ENCODE data around the gene TNFSF10. TPM values are rescaled to one million over a fixed set of nuclear protein-coding genes. Genes with fewer than 3 reads are reported as not detected.
"Not testable (repeated sequence)": the region's sequence is repeated elsewhere in the genome, so short reads cannot be mapped to it uniquely, and the experiment has no call there.

Gene TNFSF10
- total RNA-seq, 1 donor from 2014 or later: 17.3 TPM

DNA sequence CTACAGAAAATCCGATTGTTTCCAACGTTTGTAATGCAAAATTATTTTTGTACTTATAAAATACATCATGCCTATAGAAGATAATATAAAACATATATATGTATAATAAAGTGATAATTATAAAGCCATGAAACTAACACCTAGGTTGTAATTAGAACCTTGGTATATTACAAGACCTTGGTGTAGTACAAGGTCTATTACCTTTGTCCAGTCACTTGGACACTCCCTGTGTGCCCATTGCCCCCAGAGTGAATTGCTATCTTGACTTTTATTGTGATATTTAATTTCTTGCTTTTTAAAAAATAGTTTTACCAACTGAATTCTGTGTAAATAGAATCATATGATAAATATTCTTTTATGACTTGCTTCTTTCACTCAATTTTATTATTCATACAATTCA, 20.7 kb upstream of the TNFSF10 start:
- DNase-seq: no peak

DNA sequence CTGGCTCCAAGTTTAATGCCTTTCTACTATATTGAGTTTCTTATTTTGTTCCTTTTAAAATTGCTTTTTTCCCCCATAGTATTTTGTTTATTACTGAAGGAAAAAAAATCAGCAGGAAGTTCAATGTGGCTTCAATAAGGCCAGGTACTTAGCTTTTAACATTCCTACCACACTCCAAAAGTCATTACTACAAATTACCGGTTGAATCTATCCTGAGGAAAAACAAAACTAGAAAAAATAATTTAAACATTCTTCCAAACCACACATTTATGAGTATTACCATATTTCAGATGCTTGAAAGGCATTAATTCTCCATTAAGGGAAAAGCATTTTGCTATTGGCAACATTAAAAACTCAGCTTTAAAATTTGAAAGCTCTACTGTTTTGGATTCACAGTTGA, 20.2 kb upstream of the TNFSF10 start:
- DNase-seq: no peak

DNA sequence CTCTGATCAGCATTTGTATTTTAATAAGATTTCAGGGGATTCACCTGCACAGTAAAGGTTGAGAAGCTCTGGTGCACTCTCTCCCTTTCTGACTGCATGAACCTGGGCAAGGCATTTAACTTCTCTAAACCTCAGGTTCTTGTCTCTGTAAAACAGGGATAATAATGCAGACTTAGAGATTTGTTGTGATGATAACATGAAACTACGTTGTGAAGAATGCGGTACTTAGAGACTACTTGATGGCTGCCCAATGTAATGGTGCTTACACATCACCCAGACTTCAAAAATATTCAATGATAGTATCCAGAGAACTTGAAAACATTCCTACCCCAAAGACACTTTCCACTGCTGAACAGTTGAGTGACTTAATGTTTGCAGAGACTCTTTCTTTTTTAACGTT, 19.8 kb upstream of the TNFSF10 start:
- no peak for DNase-seq

DNA sequence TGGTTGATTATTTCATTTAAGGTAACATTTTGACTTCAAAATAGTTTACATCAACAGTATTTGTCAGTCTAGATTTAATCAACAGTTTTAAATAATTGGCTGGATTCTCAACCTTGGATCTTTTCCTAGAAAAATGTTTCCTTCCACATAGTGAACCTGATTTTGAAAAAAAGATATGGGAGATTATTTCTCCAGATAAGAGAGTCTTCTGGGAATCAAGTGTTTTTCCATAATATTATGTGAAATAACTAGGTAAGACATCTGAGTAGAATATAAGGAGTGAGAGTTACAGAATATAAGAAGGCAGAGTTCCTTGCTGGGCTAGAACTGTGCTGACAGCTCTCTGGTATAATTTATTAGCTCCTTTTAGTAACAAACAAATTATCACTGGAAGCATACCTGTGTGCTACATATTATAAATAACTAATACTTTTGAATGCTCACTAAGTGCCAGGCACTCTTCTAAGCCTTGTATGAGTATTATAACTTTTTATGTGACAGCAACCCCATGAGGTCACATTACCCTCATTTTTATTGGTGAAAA, 18.8 kb upstream of the TNFSF10 start:
- no peak for DNase-seq

DNA sequence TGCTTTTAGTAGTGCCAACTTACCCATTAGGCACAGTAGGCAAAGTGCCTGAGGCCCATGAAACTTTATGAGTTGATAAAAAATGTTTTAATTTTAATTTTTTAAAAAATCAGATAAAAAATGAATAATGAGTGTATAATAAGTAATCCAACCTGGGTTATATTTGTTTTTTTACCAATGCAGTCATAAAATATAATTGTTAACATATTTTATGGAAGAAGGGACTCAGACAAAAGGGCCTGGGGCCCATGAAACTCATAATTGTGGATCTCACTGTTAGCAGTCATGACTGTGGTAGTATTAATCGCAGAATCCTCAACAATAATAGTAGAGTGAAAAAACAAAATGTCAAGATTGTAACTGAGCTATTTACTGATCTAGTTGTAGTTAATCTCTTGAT, 16.8 kb upstream of the TNFSF10 start:
- no peak for DNase-seq

DNA sequence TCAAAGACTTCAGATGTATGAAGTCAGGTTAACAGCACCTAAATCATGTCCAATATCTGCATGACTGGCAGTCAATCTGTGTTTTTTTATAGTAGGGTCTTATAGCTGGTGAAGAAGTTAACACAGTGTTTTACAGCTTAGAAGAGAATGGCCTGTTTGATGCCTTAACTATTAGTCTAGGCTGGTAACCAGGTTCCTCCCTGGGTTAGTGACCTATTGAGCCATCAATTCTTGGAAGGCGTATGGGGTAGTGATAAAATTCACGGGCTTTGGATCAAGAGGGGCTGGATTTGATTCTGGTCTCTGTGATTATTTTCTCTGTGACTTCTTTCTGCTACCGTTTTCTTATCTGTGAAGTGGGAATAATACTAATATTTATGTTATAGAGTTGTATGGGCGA, 16.0 kb upstream of the TNFSF10 start:
- DNase-seq: no peak

DNA sequence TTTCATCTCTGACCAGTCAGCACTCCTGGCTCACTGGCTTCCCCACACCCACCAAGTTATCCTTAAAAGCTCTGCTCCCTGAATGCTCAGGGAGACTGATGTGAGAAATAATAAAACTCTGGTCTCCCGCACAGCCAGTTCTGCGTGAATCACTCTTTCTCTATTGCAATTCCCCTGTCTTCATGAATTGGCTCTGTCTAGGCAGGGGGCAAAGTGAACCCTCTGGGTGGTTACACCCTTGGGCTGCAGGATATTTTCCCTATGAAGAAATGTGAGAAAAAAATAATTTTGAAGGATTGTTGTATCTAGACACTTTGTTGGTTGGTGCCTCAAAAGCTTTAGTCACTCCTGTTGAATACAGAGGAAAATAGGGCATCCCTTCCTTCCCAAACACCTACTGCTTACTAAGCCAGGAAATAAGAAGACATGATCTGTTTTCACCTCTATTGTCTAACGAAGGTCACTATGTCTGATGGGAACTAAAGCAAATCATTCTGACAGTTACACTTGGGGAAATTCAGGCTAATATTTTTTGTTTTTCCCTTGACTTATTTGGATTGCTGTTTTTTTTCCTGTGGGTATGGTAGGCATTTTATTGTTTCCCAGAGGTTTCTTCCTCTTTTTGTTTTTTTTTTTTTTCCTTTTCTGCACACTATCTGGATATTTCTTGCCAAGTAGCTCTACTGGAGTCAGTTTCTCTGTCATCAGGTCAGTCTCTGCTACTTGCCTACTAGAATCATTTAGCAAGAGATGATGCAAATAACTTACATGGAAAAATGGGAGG, 15.3 kb upstream of the TNFSF10 start:
- no peak for DNase-seq

DNA sequence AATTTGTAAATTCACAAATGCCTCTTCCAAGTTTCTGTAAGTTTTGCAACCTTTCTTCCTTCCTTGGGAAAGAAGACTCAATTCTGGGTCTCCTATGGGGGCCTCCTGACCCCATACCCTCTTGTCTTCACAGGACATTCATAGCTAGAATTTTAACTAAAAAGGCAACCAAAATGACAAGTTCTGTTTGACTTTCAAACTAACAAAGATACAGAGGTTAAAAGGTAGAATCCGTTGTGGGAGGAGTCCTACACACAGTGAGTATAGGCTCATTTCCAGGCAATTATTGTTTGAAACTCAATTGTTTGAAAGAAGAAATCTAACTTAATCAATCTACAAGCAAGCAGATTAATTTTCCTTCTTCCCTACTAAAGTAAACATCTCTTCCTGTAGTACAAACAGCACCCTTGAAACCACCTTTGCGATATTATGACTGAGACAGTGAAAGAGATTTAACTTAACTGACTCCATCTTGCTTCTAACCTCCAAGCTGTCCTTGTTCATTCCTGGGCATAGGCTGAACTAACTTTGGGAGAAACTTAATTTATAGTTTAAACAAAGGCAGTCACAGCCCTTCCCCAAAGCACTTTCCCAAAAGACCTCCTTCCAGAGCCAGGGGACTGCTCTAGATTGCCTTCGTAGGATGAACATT, 14.4 kb upstream of the TNFSF10 start:
- DNase-seq: no peak

DNA sequence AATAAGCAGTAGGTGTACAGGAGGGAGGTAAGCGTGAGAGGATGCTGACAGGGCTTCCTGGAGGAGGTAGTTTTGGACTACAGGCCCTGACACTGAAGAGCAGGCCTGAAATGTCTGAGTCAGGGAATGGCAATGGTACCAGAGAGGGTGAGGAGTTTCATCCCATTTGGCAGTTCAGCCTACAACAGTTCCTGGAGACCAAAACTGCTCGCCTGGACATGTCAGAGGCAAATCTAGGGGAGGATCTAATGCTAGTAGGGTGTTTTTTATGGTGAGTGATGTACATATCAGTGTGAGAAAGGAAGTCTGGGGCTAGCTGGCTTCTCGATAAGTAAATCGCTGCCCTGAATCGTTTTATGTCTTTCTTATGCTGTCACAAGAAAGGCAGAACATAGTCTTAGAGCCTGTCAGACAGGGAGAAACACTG, 13.8 kb upstream of the TNFSF10 start:
- DNase-seq: no peak

DNA sequence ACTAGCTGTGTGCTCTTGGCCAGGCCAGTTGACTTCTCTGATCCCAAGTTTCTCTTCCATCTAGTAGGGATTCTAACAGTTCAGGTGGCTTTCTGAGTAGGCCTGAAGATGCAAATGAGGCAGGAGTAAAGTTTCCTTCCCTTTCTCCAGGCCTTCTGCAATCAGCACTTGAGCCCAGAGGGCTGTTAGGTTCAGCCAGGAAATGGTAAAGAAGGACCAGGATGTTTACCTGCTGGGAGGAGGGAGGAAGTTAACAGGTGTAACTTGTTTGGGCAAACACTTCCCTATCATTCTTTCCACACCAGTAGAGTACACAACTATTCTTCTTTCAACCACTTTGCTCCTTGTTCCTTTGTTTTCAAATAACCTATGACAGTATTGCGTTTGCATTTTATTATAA, 13.3 kb upstream of the TNFSF10 start:
- no peak for DNase-seq

DNA sequence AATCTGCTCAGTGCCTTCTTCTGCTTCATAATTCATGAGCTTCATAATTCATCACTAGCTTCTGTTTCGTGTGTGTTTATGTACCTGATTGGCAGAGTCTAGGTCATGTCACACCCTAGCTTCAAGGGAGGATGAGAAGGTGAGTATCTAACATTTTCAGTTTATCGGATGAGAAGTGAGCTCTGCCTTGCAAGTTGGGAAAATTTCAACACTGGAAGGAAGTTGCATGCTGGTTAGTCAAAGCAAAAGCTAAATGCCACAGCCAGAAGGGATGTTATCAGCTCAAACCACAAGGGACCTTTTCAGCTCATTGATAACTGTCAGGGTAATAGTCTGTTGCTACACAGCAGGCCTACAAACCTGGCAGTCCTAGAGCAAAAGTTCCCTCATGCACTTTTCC, 7.3 kb upstream of the TNFSF10 start:
- no peak for DNase-seq

DNA sequence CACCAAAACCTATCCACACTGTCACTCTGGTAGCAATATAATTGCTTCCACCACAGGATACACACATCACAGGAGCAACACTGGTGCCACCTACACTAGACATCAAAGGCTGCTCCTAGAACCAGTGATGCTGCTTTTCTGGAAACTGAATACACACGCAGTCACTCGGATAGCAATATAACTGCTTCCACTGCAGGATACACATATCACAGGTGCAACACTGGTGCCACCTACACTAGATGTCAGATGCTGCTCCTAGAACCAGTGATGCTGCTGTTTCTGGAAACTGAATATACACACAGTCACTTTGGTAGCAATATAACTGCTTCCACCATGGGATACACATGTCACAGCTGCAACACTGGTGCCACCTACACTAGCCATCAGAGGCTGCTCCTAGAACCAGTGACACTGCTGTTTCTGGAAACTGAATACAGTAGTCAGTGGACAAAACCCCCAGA, 6.9 kb upstream of the TNFSF10 start:
- DNase-seq: no peak

DNA sequence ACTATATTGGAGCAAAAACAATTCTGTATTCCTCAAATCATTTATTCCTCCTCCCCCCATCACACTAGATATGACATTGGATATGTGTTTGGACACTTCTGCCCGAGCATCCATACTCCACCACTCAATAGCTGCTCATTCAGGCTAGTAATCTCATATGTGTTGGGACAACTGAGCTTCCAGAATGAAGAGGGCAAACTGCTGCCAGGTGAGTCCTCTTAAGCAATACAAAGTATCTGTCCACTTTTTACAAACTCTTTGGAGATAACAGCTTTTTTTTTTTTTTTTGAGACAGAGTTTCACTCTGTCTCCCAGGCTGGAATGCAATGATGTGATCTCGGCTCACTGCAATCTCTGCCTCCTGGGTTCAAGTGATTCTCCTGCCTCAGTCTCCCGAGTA, 5.4 kb upstream of the TNFSF10 start:
- DNase-seq: no peak

DNA sequence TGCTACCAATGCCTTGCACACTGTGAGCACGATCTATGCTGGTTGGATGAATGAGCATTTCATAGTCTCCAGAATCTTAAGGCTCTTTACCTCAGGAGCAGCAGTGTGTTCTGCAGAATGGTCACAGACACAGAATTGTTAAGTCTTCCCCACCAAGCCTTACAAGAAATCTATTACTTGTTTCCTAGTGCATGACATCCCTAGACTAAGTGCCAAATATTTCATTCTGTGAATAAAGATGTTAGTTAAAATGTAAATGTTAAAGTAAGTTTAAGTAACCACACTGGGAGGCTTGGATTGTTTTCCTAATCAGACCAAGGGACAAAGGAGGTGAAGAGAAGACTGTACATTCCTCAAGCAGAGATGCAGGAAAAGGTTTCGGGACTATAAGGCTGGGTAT, 4.1 kb upstream of the TNFSF10 start:
- DNase-seq: no peak

DNA sequence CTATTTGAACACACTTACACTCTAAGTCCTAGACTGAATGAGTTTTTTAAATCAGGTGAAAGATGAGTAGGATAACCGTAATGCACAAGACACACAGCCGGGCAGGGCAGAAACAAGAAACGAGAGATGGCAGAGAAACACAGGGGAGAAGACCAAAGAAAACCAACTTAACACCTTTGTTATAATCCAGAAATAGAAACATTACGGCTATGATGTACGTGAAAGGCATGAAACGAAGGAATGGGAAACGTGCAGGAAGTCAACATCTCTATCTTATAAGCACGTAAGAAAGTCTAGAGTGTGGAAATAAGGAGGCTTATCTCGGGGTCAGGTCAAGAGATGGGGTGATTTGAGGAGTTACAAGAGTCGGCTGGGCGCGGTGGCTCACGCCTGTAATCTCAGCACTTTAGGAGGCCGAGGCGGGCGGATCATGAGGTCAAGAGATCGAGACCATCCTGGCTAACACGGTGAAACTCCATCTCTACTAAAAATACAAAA, 1.9 kb upstream of the TNFSF10 start:
- no peak for DNase-seq

DNA sequence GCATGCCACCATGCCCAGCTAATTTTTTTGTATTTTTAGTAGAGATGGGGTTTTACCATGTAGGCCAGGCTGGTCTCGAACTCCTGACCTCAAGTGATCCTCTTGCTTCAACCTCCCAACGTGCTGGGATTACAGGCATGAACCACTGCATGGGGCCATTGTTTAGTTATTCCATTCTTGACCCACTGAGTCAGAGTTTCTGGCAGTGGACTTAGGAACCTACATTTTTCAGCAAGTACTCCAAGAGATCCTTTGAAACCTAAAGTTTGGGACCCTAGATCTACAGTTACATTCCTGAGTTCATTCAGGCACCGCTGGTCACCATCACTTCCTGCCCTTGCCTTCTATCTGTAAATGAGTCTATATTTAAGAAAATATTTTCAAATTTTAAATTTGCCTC, 1.4 kb upstream of the TNFSF10 start:
- DNase-seq: no peak

DNA sequence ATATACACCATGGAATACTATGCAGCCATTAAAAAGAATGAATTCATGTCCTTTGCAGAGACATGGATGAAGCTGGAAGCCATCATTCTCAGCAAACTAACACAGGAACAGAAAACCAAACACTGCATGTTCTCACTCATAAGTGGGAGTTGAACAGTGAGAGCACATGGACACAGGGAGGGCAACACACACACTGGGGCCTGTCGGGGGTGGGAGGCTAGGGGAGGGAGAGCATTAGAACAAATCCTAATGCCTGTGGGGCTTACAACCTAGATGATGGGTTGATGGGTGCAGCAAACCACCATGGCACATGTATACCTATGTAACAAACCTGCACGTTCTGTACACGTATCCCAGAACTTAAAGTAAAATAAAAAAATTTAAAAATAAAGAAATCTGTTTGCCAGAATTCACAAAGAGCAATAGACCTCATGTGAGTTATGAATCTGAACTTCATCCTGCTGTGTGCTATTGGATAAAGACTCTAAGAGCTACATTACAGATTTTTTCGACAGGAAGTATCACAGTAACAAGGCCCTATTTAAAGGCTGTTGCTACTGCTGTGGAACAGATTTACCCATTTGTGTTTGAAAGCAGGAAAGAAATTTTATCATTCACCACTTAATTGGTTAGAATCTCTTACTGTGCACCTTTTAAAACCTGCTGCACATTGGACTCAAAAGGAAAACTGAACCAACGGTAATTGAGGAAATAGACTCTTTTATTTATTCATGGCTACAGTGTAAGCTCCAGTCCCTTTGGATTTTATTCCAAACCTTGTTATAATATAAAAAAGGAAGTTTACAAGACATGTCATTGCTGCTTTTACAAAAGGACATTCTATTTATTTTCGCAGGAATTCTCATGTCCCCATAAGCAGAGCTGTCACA, 1.1 kb downstream of the TNFSF10 start:
- not testable (repeated sequence) for DNase-seq

DNA sequence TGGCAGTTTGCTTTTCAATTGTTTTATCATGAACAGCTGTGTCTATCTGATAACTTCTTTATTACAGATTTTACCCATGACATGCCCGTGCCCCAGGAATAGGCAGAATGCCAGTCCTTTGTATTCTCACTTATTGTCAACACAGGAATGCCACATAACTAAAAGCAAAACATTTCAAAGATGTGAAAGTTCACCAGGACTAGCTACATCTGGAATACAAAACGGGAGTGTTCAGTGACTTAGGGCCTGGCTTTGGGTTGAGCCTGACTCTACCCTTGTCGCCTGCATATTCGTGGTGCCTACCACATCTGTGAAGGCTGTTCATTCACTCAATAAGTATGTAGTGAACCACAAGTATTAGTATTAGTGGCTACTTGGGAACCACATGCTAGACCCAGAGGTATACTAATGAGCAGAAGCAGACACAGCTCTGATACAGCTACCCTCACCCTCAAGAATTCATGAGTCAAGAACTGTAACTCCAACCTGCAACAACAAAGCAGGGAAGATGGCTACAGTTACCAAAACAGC, 2.9 kb downstream of the TNFSF10 start:
- DNase-seq: no peak

DNA sequence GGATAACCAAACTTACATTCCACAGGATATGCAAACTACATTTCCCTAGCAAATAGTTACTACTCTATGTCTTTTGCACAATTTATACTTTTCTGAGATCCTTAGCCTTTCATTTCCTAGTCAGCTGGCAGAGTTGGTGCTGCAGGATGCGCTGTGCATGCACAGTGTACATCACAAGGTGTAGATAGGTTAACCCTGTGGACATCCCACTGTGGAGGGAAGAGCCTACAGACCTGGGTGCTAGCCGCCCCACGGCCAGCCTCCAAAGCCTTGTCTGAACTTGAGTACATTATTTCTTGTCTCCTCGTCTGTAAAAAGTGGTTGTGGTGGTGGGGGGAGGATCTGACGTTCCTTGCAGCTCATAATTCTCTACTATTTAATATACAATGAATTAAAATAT, 3.5 kb downstream of the TNFSF10 start:
- no peak for DNase-seq

DNA sequence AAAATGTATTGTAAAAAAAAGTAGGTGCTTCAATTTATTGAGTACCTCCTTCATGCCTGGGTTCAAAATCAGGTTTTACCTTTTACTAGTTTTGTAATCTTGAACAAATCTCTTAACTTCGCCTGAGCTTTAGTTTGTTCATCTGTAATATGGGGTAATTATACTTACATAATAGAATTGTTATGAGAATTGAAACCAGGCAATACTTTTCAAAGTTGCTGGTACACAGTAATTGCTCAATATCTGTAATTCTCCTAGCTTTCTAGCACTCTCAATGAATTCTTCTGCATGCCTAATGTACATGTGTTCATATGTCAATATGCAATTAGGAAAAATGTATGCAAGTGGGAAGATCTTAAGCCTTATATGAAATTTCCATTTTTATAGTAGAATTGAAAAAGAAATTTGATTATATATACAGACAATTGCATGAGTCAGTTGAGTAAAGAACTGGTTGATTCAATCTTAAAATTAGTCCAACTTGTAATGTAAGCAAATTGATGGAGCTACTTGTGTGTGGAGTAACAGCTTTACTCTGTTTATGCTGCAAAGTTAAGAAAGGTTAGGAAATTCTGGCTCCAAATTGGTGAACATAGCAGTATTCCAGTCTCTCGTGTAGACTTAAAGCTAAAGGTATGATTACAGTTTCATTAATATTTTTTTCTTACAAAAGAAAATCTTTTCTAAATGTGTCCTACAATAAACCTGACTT, 4.1 kb downstream of the TNFSF10 start:
- DNase-seq: no peak

DNA sequence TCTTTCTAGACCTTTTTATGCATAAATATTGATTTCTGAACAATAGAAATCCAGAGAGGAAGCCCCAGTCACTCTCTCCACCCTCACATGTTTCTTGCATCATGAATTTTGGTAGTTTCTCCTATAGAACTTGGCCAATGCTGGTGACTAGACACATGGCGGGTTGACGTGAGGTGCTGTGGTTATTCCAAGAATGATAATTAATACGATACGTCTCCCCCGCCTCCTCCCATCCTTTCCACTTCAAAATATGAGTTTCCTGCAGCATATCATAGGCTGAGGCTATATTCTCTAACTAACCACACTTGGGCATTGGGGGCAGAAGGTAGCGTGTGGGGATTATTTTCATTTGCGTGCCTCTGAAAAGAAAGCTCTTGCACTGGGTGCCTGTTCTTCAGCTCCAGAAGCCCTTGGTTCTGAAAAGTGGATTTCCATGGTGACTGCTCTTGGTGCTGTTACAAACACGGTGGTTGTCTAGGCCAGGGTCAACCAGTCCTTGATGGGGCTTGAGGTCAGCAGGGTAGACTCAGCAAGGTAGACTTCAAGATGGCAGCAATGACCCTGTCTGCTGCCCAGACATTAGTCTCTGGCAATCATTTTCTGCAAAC, 5.3 kb downstream of the TNFSF10 start:
- no peak for DNase-seq

Data from tongue (tissue), 2 donors.